Gastrocnemius medialis (tissue), 4 donors: ENCODE measurements around the gene PABPN1L. TPM values are rescaled to one million over a fixed set of nuclear protein-coding genes. Genes with fewer than 3 reads are reported as not detected.
A peak's percentile ranks its signal among the peaks of the same experiment; 100 is the strongest.

ENCODE experiments used
- ATAC-seq, 2 donors: fragments of 150-250 bp; one replicate each; pipeline ENCODE4 v1.9.1; 2016
- DNase-seq, 2 donors: peaks; one replicate each; pipeline ENCODE4 v3.0.0-alpha.2; 2019
- H3K27ac ChIP-seq, 4 donors: fragments of 200-600 bp; sonication (generic); 1 replicate in 1 of 4; 2 replicates in 3 of 4; pipeline ENCODE4 v1.5.1; 2016 to 2018; ENCODE audit warnings: mild to moderate bottlenecking in 2 of 4, moderate library complexity in 1 of 4
- H3K27me3 ChIP-seq, 3 donors: fragments of 200-600 bp; sonication (generic) in 2 of 3; 1 replicate in 1 of 3; 2 replicates in 2 of 3; pipeline versions ENCODE4 v1.5.1 to v1.6.0; 2016 to 2019; ENCODE audit warnings: mild to moderate bottlenecking in 1 of 3, moderate library complexity in 1 of 3
- H3K36me3 ChIP-seq, 2 donors: fragments of 200-600 bp; sonication (generic) in 1 of 2; one replicate each; pipeline ENCODE4 v1.5.1; 2017 to 2018
- H3K4me1 ChIP-seq, 2 donors: fragments of 200-600 bp; sonication (generic) in 1 of 2; one replicate each; pipeline ENCODE4 v1.5.1; 2016 to 2017; ENCODE audit warnings: mild to moderate bottlenecking in 2 of 2
- H3K4me3 ChIP-seq, 4 donors: fragments of 200-600 bp; sonication (generic) in 3 of 4; 1 replicate in 1 of 4; 2 replicates in 3 of 4; pipeline ENCODE4 v1.5.1; 2016 to 2019; ENCODE audit warnings: mild to moderate bottlenecking in 2 of 4
- H3K9me3 ChIP-seq, 3 donors: fragments of 200-600 bp; sonication (generic) in 2 of 3; 1 replicate in 1 of 3; 2 replicates in 2 of 3; pipeline ENCODE4 v1.5.1; 2016 to 2019
- CTCF ChIP-seq, 5 experiments: fragments of 450-650 bp in 3 of 5; fragments of 200-600 bp in 2 of 5; sonication (generic) in 2 of 5; IDR thresholded peaks in 4 of 5; conservative IDR thresholded peaks in 1 of 5; 1 replicate in 4 of 5; 2 replicates in 1 of 5; pipeline ENCODE4 v1.5.1; 2016 to 2019; ENCODE audit warnings: antibody characterized with exemption in 5 of 5, mild to moderate bottlenecking in 3 of 5, moderate library complexity in 3 of 5
- POLR2A ChIP-seq, 2 donors: fragments of 450-650 bp; IDR thresholded peaks; one replicate each; pipeline ENCODE4 v1.6.1; 2017; ENCODE audit warnings: antibody characterized with exemption in 2 of 2, mild to moderate bottlenecking in 2 of 2, moderate library complexity in 2 of 2
- in situ Hi-C, 4 donors: fragments of 200-750 bp; cut with MboI; loops; one replicate each; pipeline versions ENCODE4 v1.15.0 to v1.8.0; 2017; ENCODE audit warnings: low sequenced_read_pairs in 4 of 4
- intact Hi-C: fragments of 100-400 bp; cut with DNase I; formaldehyde crosslinking; loops from one replicate; pipeline ENCODE4 v1.15.1; 2023; ENCODE audit warnings: low total_unique reads
- total RNA-seq, 4 donors: library from RNA; depleted of rRNA; stranded (reverse); fragments of >200 nt; gene quantifications; one replicate each; pipeline versions ENCODE4 v1.1.0 to v1.2.3, GENCODE V29; 2016

The PABPN1L gene
- total RNA-seq, 4 donors from 2014 or later, result not detected

GRCh38 chr16:88818575-88818874, 47.9 kb downstream of the PABPN1L start:
- TF ChIP-seq POLR2A (IDR thresholded peaks at IDR 0.05), result no peak
- no peak for TF ChIP-seq CTCF (IDR thresholded peaks at IDR 0.05 in 4 of 5, conservative IDR thresholded peaks at IDR 0.05 in 1 of 5)
- in situ Hi-C loops, result no loop called here
- H3K27ac ChIP-seq, result no peak overlapping the region
- peaks cover 0 to 7% of the 10 kb centered on the region in 2 donors for H3K36me3 ChIP-seq
- no peak overlapping the region for H3K4me3 ChIP-seq
- DNase-seq, result no peak
- H3K27me3 ChIP-seq, result no peaks in the 10 kb centered on the region
- H3K9me3 ChIP-seq, result no peaks in the 10 kb centered on the region
- H3K4me1 ChIP-seq, result peaks cover 0 to 3% of the 10 kb centered on the region in 2 donors
- intact Hi-C loops, result loop anchor here (10.0 kb wide), 2 partner anchors 276 to 954 kb away; partner anchors contain the start of genes ACSF3 and SLC7A5
- ATAC-seq, result no peak

- Histone ChIP-seq H3K4me3 (no peak overlapping the region), H3K27ac (no peak overlapping the region), H3K27me3 (no peaks in the 10 kb centered on the region), H3K4me1 (peaks cover 0 to 3% of the 10 kb centered on the region in 2 donors), H3K9me3 (no peaks in the 10 kb centered on the region), H3K36me3 (peaks cover 0 to 7% of the 10 kb centered on the region in 2 donors)
- ATAC-seq (no peak), DNase-seq (no peak)
- in situ Hi-C loops (no loop called here), intact Hi-C loops (loop anchor here (10.0 kb wide), 2 partner anchors 277 to 953 kb away; partner anchors contain the start of genes ACSF3 and SLC7A5)
- TF ChIP-seq CTCF (IDR thresholded peaks at IDR 0.05 in 4 of 5, conservative IDR thresholded peaks at IDR 0.05 in 1 of 5), result no peak
- no peak for TF ChIP-seq POLR2A (IDR thresholded peaks at IDR 0.05)
These were observed 48.5 kb downstream of the PABPN1L start for GRCh38 chr16:88817785-88818574.

DNA sequence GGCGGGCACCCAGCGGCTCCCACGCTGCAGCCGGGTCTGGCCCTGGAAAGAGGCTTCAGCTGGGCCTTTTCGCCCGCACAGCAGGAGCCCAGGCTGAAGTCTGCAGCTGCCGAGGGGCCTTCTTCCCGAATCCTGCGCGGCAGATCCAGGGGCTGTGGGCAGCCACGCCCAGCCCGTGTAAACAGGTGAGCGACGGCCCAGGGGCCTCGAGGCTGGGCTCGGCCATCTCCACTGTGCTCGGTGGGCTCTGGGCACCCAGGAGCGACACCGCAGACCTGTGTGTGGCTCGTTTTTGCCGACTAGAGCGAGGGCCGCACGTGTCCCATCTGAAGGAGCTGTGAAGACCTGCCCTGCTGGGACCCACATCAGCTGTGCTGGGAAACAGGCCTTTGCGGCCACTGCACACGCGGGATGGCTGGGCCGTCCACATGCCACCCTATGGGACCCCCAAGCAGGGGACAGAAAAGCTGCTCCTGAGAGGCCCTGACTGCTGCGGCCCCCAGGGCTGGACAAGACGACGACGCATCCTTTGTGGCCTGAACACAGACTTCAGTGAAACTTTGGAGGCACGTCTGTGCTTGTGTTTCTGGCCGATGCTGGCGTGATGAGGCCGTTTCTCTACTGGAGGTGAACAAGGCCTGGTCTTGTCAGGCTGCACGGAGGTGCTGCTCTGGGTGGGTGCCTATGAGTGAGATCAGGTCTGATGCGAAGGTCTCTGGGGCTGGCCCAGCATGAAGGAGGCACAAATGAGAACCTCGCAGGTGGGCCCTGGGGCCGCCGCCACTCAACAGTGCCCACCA, 49.5 kb downstream of the PABPN1L start:
- Histone ChIP-seq H3K27ac (no peak overlapping the region), H3K36me3 (no peaks in the 10 kb centered on the region), H3K27me3 (no peaks in the 10 kb centered on the region), H3K9me3 (no peaks in the 10 kb centered on the region), H3K4me3 (no peak overlapping the region), H3K4me1 (peaks cover 0 to 6% of the 10 kb centered on the region in 2 donors)
- DNase-seq, result no peak
- intact Hi-C loops (loop anchor here (10.0 kb wide), 2 partner anchors 278 to 952 kb away; partner anchors contain the start of genes ACSF3 and SLC7A5), in situ Hi-C loops (no loop called here)
- no peak for TF ChIP-seq POLR2A (IDR thresholded peaks at IDR 0.05)
- no peak for TF ChIP-seq CTCF (IDR thresholded peaks at IDR 0.05 in 4 of 5, conservative IDR thresholded peaks at IDR 0.05 in 1 of 5)
- no peak for ATAC-seq

GRCh38 chr16:88815901-88816589, 50.4 kb downstream of the PABPN1L start:
- Histone ChIP-seq H3K4me1 (peaks cover 3 to 7% of the 10 kb centered on the region in 2 donors), H3K4me3 (no peak overlapping the region), H3K27ac (no peak overlapping the region), H3K27me3 (no peaks in the 10 kb centered on the region), H3K36me3 (no peaks in the 10 kb centered on the region), H3K9me3 (no peaks in the 10 kb centered on the region)
- TF ChIP-seq POLR2A (IDR thresholded peaks at IDR 0.05), result no peak
- TF ChIP-seq CTCF (IDR thresholded peaks at IDR 0.05 in 4 of 5, conservative IDR thresholded peaks at IDR 0.05 in 1 of 5), result peak; percentile 38 to 82 (median 77)
- in situ Hi-C loops (no loop called here), intact Hi-C loops (loop anchor here (10.0 kb wide), 2 partner anchors 279 to 951 kb away; partner anchors contain the start of genes ACSF3 and SLC7A5)
- DNase-seq (no peak), ATAC-seq (no peak)
